ENCODE measurements around the gene SMARCA2.

Gene SMARCA2

GRCh38 chr9:2228641-2229040, 213.5 kb downstream of the SMARCA2 start:
- WGBS (ENCODE audit: insufficient coverage, insufficient read length): no CpG with 5 or more reads among the region's 2 CpGs
- no peaks in the 10 kb centered on the region for H3K4me1 ChIP-seq (ENCODE audit: control insufficient read depth, insufficient read depth, low read length)
- no peaks in the 10 kb centered on the region for H3K36me3 ChIP-seq (ENCODE audit: control insufficient read depth, insufficient read depth, low read length)
- H3K9me3 ChIP-seq (ENCODE audit: control insufficient read depth, insufficient read depth, low read length): no peaks in the 10 kb centered on the region
- H3K4me3 ChIP-seq (ENCODE audit: low read length): no peak overlapping the region
- H3K27me3 ChIP-seq (ENCODE audit: control insufficient read depth, insufficient read depth, low read length): no peaks in the 10 kb centered on the region
- H3K27ac ChIP-seq (ENCODE audit: low read length): no peak overlapping the region
- DNase-seq (ENCODE audit: low read depth, low spot score): no peak

- H3K4me1 ChIP-seq (ENCODE audit: control insufficient read depth, insufficient read depth, low read length): no peaks in the 10 kb centered on the region
- WGBS (ENCODE audit: insufficient coverage, insufficient read length): no CpG with 5 or more reads among the region's 3 CpGs
- no peaks in the 10 kb centered on the region for H3K36me3 ChIP-seq (ENCODE audit: control insufficient read depth, insufficient read depth, low read length)
- no peaks in the 10 kb centered on the region for H3K27me3 ChIP-seq (ENCODE audit: control insufficient read depth, insufficient read depth, low read length)
- H3K27ac ChIP-seq (ENCODE audit: low read length): no peak overlapping the region
- DNase-seq (ENCODE audit: low read depth, low spot score): no peak
- H3K4me3 ChIP-seq (ENCODE audit: low read length): no peak overlapping the region
- H3K9me3 ChIP-seq (ENCODE audit: control insufficient read depth, insufficient read depth, low read length): no peaks in the 10 kb centered on the region
Observed at GRCh38 chr9:2229109-2229721, 214.1 kb downstream of the SMARCA2 start.

- Histone ChIP-seq H3K9me3 (ENCODE audit: control insufficient read depth, insufficient read depth, low read length) (no peaks in the 10 kb centered on the region), H3K4me3 (ENCODE audit: low read length) (no peak overlapping the region), H3K27ac (ENCODE audit: low read length) (no peak overlapping the region), H3K27me3 (ENCODE audit: control insufficient read depth, insufficient read depth, low read length) (no peaks in the 10 kb centered on the region), H3K4me1 (ENCODE audit: control insufficient read depth, insufficient read depth, low read length) (no peaks in the 10 kb centered on the region), H3K36me3 (ENCODE audit: control insufficient read depth, insufficient read depth, low read length) (no peaks in the 10 kb centered on the region)
- no peak for DNase-seq (ENCODE audit: low read depth, low spot score)
- WGBS (ENCODE audit: insufficient coverage, insufficient read length): no CpG with 5 or more reads among the region's 2 CpGs
Observed at GRCh38 chr9:2230362-2230761, 215.2 kb downstream of the SMARCA2 start.

DNA sequence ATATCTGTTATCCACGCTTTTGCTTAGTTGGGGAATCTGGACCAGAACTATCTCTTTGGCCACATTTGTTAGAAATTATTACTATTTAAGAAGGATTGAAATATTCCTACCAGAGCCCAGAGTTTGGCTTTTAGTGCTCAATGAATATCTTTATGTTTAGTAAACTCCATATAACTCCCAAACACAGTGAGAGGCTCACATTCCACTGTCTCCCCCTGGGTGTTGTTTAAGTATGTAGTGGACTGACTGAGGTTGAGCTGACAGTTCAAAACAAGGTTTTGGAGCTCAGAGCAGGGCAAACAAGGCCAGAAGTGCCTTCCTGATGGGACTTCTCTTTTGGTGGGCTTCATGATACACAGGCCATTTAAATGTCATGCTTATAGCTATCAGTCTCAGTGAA, 216.0 kb downstream of the SMARCA2 start:
- H3K27ac ChIP-seq (ENCODE audit: low read length): no peak overlapping the region
- no CpG with 5 or more reads among the region's 1 CpG for WGBS (ENCODE audit: insufficient coverage, insufficient read length)

GRCh38 chr9:2231829-2232228, 216.7 kb downstream of the SMARCA2 start:
- no CpG with 5 or more reads among the region's 2 CpGs for WGBS (ENCODE audit: insufficient coverage, insufficient read length)
- no peaks in the 10 kb centered on the region for H3K4me1 ChIP-seq (ENCODE audit: control insufficient read depth, insufficient read depth, low read length)
- H3K36me3 ChIP-seq (ENCODE audit: control insufficient read depth, insufficient read depth, low read length): no peaks in the 10 kb centered on the region
- DNase-seq (ENCODE audit: low read depth, low spot score): no peak
- no peak overlapping the region for H3K27ac ChIP-seq (ENCODE audit: low read length)
- no peak overlapping the region for H3K4me3 ChIP-seq (ENCODE audit: low read length)
- H3K9me3 ChIP-seq (ENCODE audit: control insufficient read depth, insufficient read depth, low read length): no peaks in the 10 kb centered on the region
- no peaks in the 10 kb centered on the region for H3K27me3 ChIP-seq (ENCODE audit: control insufficient read depth, insufficient read depth, low read length)

More for the DNA sequence above, 216.0 kb downstream of the SMARCA2 start:
- DNase-seq (ENCODE audit: low read depth, low spot score): no peak
- Histone ChIP-seq H3K4me3 (ENCODE audit: low read length) (no peak overlapping the region), H3K4me1 (ENCODE audit: control insufficient read depth, insufficient read depth, low read length) (no peaks in the 10 kb centered on the region), H3K27me3 (ENCODE audit: control insufficient read depth, insufficient read depth, low read length) (no peaks in the 10 kb centered on the region), H3K9me3 (ENCODE audit: control insufficient read depth, insufficient read depth, low read length) (no peaks in the 10 kb centered on the region), H3K36me3 (ENCODE audit: control insufficient read depth, insufficient read depth, low read length) (no peaks in the 10 kb centered on the region)

GRCh38 chr9:2233274-2233673, 218.1 kb downstream of the SMARCA2 start:
- Histone ChIP-seq H3K4me1 (ENCODE audit: control insufficient read depth, insufficient read depth, low read length) (no peaks in the 10 kb centered on the region), H3K27me3 (ENCODE audit: control insufficient read depth, insufficient read depth, low read length) (no peaks in the 10 kb centered on the region), H3K9me3 (ENCODE audit: control insufficient read depth, insufficient read depth, low read length) (no peaks in the 10 kb centered on the region), H3K4me3 (ENCODE audit: low read length) (no peak overlapping the region), H3K27ac (ENCODE audit: low read length) (no peak overlapping the region), H3K36me3 (ENCODE audit: control insufficient read depth, insufficient read depth, low read length) (no peaks in the 10 kb centered on the region)
- no peak for DNase-seq (ENCODE audit: low read depth, low spot score)
- no CpG with 5 or more reads among the region's 3 CpGs for WGBS (ENCODE audit: insufficient coverage, insufficient read length)

GRCh38 chr9:2234371-2234893, 219.3 kb downstream of the SMARCA2 start:
- DNase-seq (ENCODE audit: low read depth, low spot score): no peak
- H3K4me3 ChIP-seq (ENCODE audit: low read length): no peak overlapping the region
- H3K27me3 ChIP-seq (ENCODE audit: control insufficient read depth, insufficient read depth, low read length): no peaks in the 10 kb centered on the region
- no peak overlapping the region for H3K27ac ChIP-seq (ENCODE audit: low read length)
- H3K36me3 ChIP-seq (ENCODE audit: control insufficient read depth, insufficient read depth, low read length): no peaks in the 10 kb centered on the region
- H3K4me1 ChIP-seq (ENCODE audit: control insufficient read depth, insufficient read depth, low read length): no peaks in the 10 kb centered on the region
- WGBS (ENCODE audit: insufficient coverage, insufficient read length): no CpG with 5 or more reads among the region's 5 CpGs
- H3K9me3 ChIP-seq (ENCODE audit: control insufficient read depth, insufficient read depth, low read length): no peaks in the 10 kb centered on the region

GRCh38 chr9:2235623-2236022, 220.5 kb downstream of the SMARCA2 start:
- Histone ChIP-seq H3K4me3 (ENCODE audit: low read length) (no peak overlapping the region), H3K4me1 (ENCODE audit: control insufficient read depth, insufficient read depth, low read length) (no peaks in the 10 kb centered on the region)
- whole genome bisulfite sequencing (ENCODE audit: insufficient coverage, insufficient read length): no CpG with 5 or more reads among the region's 5 CpGs

DNA sequence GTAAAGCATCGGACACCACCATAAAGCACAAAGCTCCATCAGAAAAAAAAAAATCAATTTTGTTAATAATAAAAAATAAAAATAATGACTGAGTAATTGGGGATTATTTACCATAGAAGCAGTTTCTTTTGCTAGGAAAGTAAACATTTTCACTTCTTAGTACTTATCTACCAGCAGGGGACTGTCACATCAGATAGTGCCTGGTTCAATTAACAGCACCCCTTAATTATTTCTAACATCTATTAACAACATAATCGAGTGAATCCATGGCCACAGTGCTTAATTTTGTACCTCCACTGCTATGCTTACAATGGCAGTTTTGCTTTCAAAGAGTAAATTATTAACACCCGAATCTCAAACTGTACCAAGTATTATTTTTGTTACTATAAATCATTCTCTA, 221.7 kb downstream of the SMARCA2 start:
- no peaks in the 10 kb centered on the region for H3K27me3 ChIP-seq (ENCODE audit: control insufficient read depth, insufficient read depth, low read length)
- no CpG with 5 or more reads among the region's 3 CpGs for WGBS (ENCODE audit: insufficient coverage, insufficient read length)
- H3K4me1 ChIP-seq (ENCODE audit: control insufficient read depth, insufficient read depth, low read length): no peaks in the 10 kb centered on the region; the same call in 1 of the 2 replicates
- DNase-seq (ENCODE audit: low read depth, low spot score): no peak
- no peaks in the 10 kb centered on the region for H3K9me3 ChIP-seq (ENCODE audit: control insufficient read depth, insufficient read depth, low read length)
- H3K4me3 ChIP-seq (ENCODE audit: low read length): no peak overlapping the region
- H3K27ac ChIP-seq (ENCODE audit: low read length): no peak overlapping the region
- no peaks in the 10 kb centered on the region for H3K36me3 ChIP-seq (ENCODE audit: control insufficient read depth, insufficient read depth, low read length)

More at GRCh38 chr9:2235623-2236022, 220.5 kb downstream of the SMARCA2 start:
- no peaks in the 10 kb centered on the region for H3K36me3 ChIP-seq (ENCODE audit: control insufficient read depth, insufficient read depth, low read length)
- H3K27me3 ChIP-seq (ENCODE audit: control insufficient read depth, insufficient read depth, low read length): no peaks in the 10 kb centered on the region
- H3K27ac ChIP-seq (ENCODE audit: low read length): no peak overlapping the region
- H3K9me3 ChIP-seq (ENCODE audit: control insufficient read depth, insufficient read depth, low read length): no peaks in the 10 kb centered on the region
- DNase-seq (ENCODE audit: low read depth, low spot score): no peak

- Histone ChIP-seq H3K4me3 (ENCODE audit: low read length) (no peak overlapping the region), H3K4me1 (ENCODE audit: control insufficient read depth, insufficient read depth, low read length) (peaks cover 5% of the 10 kb centered on the region; the same call in 1 of the 2 replicates), H3K27me3 (ENCODE audit: control insufficient read depth, insufficient read depth, low read length) (no peaks in the 10 kb centered on the region), H3K9me3 (ENCODE audit: control insufficient read depth, insufficient read depth, low read length) (no peaks in the 10 kb centered on the region), H3K27ac (ENCODE audit: low read length) (no peak overlapping the region), H3K36me3 (ENCODE audit: control insufficient read depth, insufficient read depth, low read length) (no peaks in the 10 kb centered on the region)
- no CpG with 5 or more reads among the region's 15 CpGs for WGBS (ENCODE audit: insufficient coverage, insufficient read length)
- peak; percentile 84 for DNase-seq (ENCODE audit: low read depth, low spot score)
Observed at GRCh38 chr9:2241461-2241835, 226.3 kb downstream of the SMARCA2 start.
